Prostate gland (tissue), 2 donors: Measurements from ENCODE around the gene ZNF549.

ENCODE experiments used
- POLR2A ChIP-seq: fragments of 450-650 bp; IDR thresholded peaks from one replicate; pipeline ENCODE4 v1.6.1; 2016; ENCODE audit warnings: antibody characterized with exemption, mild to moderate bottlenecking
- POLR2AphosphoS5 ChIP-seq: sonication (generic); formaldehyde crosslinking; IDR thresholded peaks from one replicate; pipeline ENCODE4 v1.6.1; 2017; ENCODE audit warnings: antibody characterized with exemption
- TF ChIP-seq, protein P1 (sequence below), 4 experiments: fragments of 200-600 bp in 2 of 4; fragments of 450-650 bp in 2 of 4; sonication (generic) in 2 of 4; IDR thresholded peaks; 1 replicate in 3 of 4; 2 replicates in 1 of 4; pipeline ENCODE4 v1.5.1; 2016 to 2019; ENCODE audit warnings: antibody characterized with exemption in 4 of 4, mild to moderate bottlenecking in 2 of 4, moderate library complexity in 2 of 4

GRCh38 chr19:57566396-57567265 lies 39.5 kb downstream of the ZNF549 start:
- TF ChIP-seq POLR2AphosphoS5: no peak
- TF ChIP-seq, protein P1, sequence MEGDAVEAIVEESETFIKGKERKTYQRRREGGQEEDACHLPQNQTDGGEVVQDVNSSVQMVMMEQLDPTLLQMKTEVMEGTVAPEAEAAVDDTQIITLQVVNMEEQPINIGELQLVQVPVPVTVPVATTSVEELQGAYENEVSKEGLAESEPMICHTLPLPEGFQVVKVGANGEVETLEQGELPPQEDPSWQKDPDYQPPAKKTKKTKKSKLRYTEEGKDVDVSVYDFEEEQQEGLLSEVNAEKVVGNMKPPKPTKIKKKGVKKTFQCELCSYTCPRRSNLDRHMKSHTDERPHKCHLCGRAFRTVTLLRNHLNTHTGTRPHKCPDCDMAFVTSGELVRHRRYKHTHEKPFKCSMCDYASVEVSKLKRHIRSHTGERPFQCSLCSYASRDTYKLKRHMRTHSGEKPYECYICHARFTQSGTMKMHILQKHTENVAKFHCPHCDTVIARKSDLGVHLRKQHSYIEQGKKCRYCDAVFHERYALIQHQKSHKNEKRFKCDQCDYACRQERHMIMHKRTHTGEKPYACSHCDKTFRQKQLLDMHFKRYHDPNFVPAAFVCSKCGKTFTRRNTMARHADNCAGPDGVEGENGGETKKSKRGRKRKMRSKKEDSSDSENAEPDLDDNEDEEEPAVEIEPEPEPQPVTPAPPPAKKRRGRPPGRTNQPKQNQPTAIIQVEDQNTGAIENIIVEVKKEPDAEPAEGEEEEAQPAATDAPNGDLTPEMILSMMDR (IDR thresholded peaks at IDR 0.05): no peak
- no peak for TF ChIP-seq POLR2A
